ENCODE measurements around the gene RTCB. TPM values are rescaled to one million over a fixed set of nuclear protein-coding genes. Genes with fewer than 3 reads are reported as not detected.

RTCB gene
- total and polyA plus RNA-seq, 7 donors: 46.8 to 149 (median 66.4) TPM

- whole genome bisulfite sequencing, 2 donors: 84 to 93% methylated on average over 2 of the region's 2 CpGs
- no peak overlapping the region for H3K27ac ChIP-seq
- no peak overlapping the region for H3K4me3 ChIP-seq
- H3K4me1 ChIP-seq: peaks cover 0 to 11% (median 4%) of the 10 kb centered on the region in 4 donors
- TF ChIP-seq CTCF (IDR thresholded peaks at IDR 0.05) (no peak), POLR2A (IDR thresholded peaks at IDR 0.05) (no peak), EP300 (IDR thresholded peaks at IDR 0.05) (no peak), POLR2AphosphoS5 (IDR thresholded peaks at IDR 0.05) (no peak)
- no peak for DNase-seq
- peaks cover 6 to 98% (median 54%) of the 10 kb centered on the region in 4 donors for H3K36me3 ChIP-seq
- H3K9me3 ChIP-seq: no peaks in the 10 kb centered on the region
- H3K27me3 ChIP-seq: no peaks in the 10 kb centered on the region
- intact Hi-C loops (cut with DNase I): no loop called here
These were observed 8.0 kb downstream of the RTCB start for GRCh38 chr22:32404021-32404420.

GRCh38 chr22:32401486-32401885 lies 10.6 kb downstream of the RTCB start:
- Histone ChIP-seq H3K9me3 (no peaks in the 10 kb centered on the region), H3K36me3 (peaks cover 6 to 100% (median 60%) of the 10 kb centered on the region in 4 donors), H3K4me1 (no peaks in the 10 kb centered on the region), H3K27me3 (no peaks in the 10 kb centered on the region), H3K4me3 (no peak overlapping the region), H3K27ac (no peak overlapping the region)
- TF ChIP-seq POLR2AphosphoS5 (IDR thresholded peaks at IDR 0.05) (no peak), POLR2A (IDR thresholded peaks at IDR 0.05) (no peak), EP300 (IDR thresholded peaks at IDR 0.05) (no peak), CTCF (IDR thresholded peaks at IDR 0.05) (no peak)
- no peak for DNase-seq
- intact Hi-C loops (cut with DNase I): no loop called here
- WGBS, 2 donors: 42 to 70% methylated on average over 4 of the region's 4 CpGs

DNA sequence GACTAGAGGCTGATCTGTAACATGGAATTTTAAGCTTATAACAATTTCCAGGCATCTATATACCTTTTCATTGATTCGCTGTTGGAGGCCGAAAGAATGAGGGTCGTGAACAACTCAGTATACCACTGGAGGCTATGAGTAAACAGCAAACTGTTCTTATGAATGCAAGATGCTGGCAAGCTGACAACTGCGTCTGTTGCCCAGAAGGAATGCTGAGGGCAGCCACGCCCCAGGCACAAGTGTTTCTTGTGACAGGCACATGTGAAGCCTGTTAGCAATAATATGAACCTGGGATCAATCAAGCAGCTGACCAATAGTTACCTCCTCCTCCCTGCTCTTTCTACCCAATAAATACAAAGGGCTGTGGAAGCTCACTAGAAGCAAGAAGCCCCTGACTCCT lies 15.3 kb downstream of the RTCB start:
- TF ChIP-seq POLR2A (IDR thresholded peaks at IDR 0.05) (no peak), POLR2AphosphoS5 (IDR thresholded peaks at IDR 0.05) (no peak), CTCF (IDR thresholded peaks at IDR 0.05) (no peak), EP300 (IDR thresholded peaks at IDR 0.05) (no peak)
- Histone ChIP-seq H3K4me1 (no peaks in the 10 kb centered on the region), H3K27me3 (no peaks in the 10 kb centered on the region), H3K9me3 (no peaks in the 10 kb centered on the region), H3K4me3 (no peak overlapping the region), H3K27ac (no peak overlapping the region), H3K36me3 (peaks cover 33 to 100% (median 88%) of the 10 kb centered on the region in 4 donors)
- no peak for DNase-seq
- 64 to 84% methylated on average over 5 of the region's 5 CpGs for WGBS, 2 donors
- intact Hi-C loops (cut with DNase I): no loop called here

GRCh38 chr22:32396255-32396654 lies 15.8 kb downstream of the RTCB start:
- peaks cover 33 to 100% (median 84%) of the 10 kb centered on the region in 4 donors for H3K36me3 ChIP-seq
- H3K27me3 ChIP-seq: no peaks in the 10 kb centered on the region
- WGBS, 2 donors: 71 to 92% methylated on average over 1 of the region's 1 CpG
- H3K27ac ChIP-seq: no peak overlapping the region
- no peaks in the 10 kb centered on the region for H3K9me3 ChIP-seq
- TF ChIP-seq POLR2A (IDR thresholded peaks at IDR 0.05): no peak
- no peak for TF ChIP-seq CTCF (IDR thresholded peaks at IDR 0.05)
- no peak for TF ChIP-seq EP300 (IDR thresholded peaks at IDR 0.05)
- TF ChIP-seq POLR2AphosphoS5 (IDR thresholded peaks at IDR 0.05): no peak
- H3K4me3 ChIP-seq: no peak overlapping the region
- DNase-seq: no peak
- no peaks in the 10 kb centered on the region for H3K4me1 ChIP-seq
- intact Hi-C loops (cut with DNase I): no loop called here

- WGBS, 2 donors: 85 to 92% methylated on average over 5 of the region's 5 CpGs
- no peaks in the 10 kb centered on the region for H3K4me1 ChIP-seq
- no peak for DNase-seq
- no peak overlapping the region for H3K27ac ChIP-seq
- no peaks in the 10 kb centered on the region for H3K9me3 ChIP-seq
- no peaks in the 10 kb centered on the region for H3K27me3 ChIP-seq
- H3K36me3 ChIP-seq: peaks cover 33 to 100% (median 77%) of the 10 kb centered on the region in 4 donors
- intact Hi-C loops (cut with DNase I): no loop called here
- no peak overlapping the region for H3K4me3 ChIP-seq
- TF ChIP-seq POLR2AphosphoS5 (IDR thresholded peaks at IDR 0.05) (no peak), CTCF (IDR thresholded peaks at IDR 0.05) (no peak), EP300 (IDR thresholded peaks at IDR 0.05) (no peak), POLR2A (IDR thresholded peaks at IDR 0.05) (no peak)
These were observed 16.9 kb downstream of the RTCB start for GRCh38 chr22:32395107-32395506.
